ENCODE measurements around the gene TRMT61A.

- TF ChIP-seq EZH2phosphoT487 (conservative IDR thresholded peaks at IDR 0.05; ENCODE audit: low read length) (no peak), CTCF (IDR thresholded peaks at IDR 0.05; ENCODE audit: insufficient read depth, low read length, poor library complexity, severe bottlenecking) (no peak)
Measured at GRCh38 chr14:103556946-103557758, 28.2 kb downstream of the TRMT61A start.

Data from SU-DHL-6 (cell line).